ENCODE data around the gene COL8A1.
"Not testable (repeated sequence)": the region's sequence is repeated elsewhere in the genome, so short reads cannot be mapped to it uniquely, and the experiment has no call there.

COL8A1 gene

GRCh38 chr3:99731499-99731898 lies 93.1 kb downstream of the COL8A1 start:
- no peak for TF ChIP-seq CTCF (IDR thresholded peaks at IDR 0.05; ENCODE audit: low read depth, low read length)
- DNase-seq (ENCODE audit: extremely low read depth, low read depth), result no peak

- DNase-seq (ENCODE audit: extremely low read depth, low read depth), result not testable (repeated sequence)
Observed at GRCh38 chr3:99740371-99740770, 102.0 kb downstream of the COL8A1 start.

GRCh38 chr3:99741588-99741987 lies 103.2 kb downstream of the COL8A1 start:
- no peak for TF ChIP-seq CTCF (IDR thresholded peaks at IDR 0.05; ENCODE audit: low read depth, low read length)
- no peak for DNase-seq (ENCODE audit: extremely low read depth, low read depth)

GRCh38 chr3:99747915-99748314 lies 109.5 kb downstream of the COL8A1 start:
- peak; percentile 71 for TF ChIP-seq CTCF (IDR thresholded peaks at IDR 0.05; ENCODE audit: low read depth, low read length)
- no peak for DNase-seq (ENCODE audit: extremely low read depth, low read depth)

GRCh38 chr3:99751649-99752048 lies 113.3 kb downstream of the COL8A1 start:
- no peak for TF ChIP-seq CTCF (IDR thresholded peaks at IDR 0.05; ENCODE audit: low read depth, low read length)
- DNase-seq (ENCODE audit: extremely low read depth, low read depth), result no peak

- peak; percentile 74 for TF ChIP-seq CTCF (IDR thresholded peaks at IDR 0.05; ENCODE audit: low read depth, low read length)
- DNase-seq (ENCODE audit: extremely low read depth, low read depth), result peak; percentile 56
Observed at GRCh38 chr3:99753268-99753975, 115.0 kb downstream of the COL8A1 start.

GRCh38 chr3:99755831-99756230 lies 117.4 kb downstream of the COL8A1 start:
- TF ChIP-seq CTCF (IDR thresholded peaks at IDR 0.05; ENCODE audit: low read depth, low read length), result no peak
- DNase-seq (ENCODE audit: extremely low read depth, low read depth), result no peak

GRCh38 chr3:99757966-99758365 lies 119.6 kb downstream of the COL8A1 start:
- TF ChIP-seq CTCF (IDR thresholded peaks at IDR 0.05; ENCODE audit: low read depth, low read length), result no peak

More at GRCh38 chr3:99757966-99758365, 119.6 kb downstream of the COL8A1 start:
- no peak for DNase-seq (ENCODE audit: extremely low read depth, low read depth)
